Suppressor macrophage treated with lipopolysaccharide for 4 hours (primary cell): ENCODE data around the gene NFIA.

Experiments used
- DNase-seq: peaks from one replicate; pipeline ENCODE4 v3.0.0-alpha.2; 2020

The NFIA gene

DNA sequence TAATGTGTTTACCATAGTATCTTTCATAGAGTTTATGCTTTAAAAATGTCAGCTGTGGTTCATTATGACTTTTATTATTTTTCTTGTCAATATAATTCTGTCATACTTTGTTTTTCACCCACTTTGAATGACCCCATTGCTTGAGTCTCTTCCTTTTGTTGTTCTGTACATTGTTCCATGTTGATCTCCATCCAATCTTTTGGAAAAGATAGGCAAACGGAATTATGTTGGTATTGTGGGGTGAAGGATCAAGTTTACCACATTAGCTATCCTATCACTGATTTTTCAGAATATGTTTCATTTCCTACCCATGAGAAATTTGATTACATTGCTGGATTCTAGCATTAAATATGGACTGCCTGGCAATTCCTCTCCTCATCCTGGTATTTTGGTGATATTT lies 196.6 kb downstream of the NFIA start:
- no peak for DNase-seq

DNA sequence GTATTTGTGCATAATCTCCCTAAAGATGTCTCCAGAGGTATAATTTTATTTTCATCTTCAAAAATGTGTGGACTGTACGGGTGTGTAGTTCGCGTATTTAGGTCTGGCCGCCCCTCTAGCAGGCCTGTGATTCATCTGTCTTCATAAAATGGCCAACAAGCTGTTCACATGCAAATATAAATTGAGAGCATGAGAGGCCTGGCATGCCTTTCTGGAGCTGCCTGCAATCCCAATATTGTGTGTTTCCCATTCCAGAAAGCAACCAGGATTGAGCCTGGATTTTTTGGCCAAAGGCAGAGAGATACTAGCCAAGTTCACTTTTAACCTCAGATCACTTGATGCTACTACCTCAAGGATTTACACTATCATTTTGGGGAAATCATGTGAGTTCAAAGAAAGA lies 197.2 kb downstream of the NFIA start:
- no peak for DNase-seq

DNA sequence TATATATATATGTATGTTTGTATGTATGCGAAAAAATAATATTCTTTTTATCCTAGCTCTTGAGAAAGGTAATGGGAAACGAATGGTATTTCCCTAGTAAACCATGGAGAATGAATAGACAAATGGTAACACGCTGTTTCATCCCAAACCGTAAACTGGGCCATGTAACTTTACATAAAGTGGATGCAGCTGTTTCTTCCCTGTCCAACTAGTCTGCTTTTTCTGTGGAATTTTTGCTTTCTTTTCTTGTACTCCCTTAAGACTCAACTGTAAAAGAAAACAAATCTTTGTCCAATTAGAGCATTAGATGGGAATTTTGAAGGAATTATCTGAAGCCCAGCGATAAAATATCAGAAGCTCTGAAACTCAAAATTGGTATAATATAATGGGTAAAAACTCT lies 198.1 kb downstream of the NFIA start:
- no peak for DNase-seq

- DNase-seq: no peak
Measured at GRCh38 chr1:61282387-61282786, 200.0 kb downstream of the NFIA start.

DNA sequence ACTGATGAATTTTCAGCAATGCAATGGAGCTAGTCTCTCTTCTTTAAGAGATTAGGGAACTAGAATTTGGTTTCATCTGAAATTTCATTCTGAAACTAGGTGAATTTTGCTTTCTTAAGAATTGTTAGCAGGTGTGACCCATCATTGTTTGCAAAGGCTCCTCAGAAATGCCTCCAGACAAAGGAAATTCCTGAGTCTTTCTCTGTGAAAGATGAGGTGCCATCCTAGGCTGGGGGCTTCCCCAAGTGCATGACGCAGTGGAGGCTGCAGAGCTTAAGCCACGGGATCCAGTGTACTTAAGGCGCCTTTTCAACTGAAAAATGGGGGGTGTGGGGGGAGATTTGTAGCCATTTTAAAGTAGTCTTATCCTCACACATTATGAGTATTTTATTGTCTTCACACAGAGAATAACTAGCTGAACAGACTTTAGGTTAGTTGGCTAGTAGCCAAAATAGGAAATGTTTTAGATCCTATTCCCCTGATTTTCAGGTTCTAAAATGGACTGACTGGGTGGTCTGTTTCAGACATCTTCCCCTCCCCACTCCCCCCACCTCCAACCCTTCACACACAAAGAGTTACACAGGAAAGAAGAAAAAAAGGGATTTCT lies 202.0 kb downstream of the NFIA start:
- DNase-seq: no peak

DNA sequence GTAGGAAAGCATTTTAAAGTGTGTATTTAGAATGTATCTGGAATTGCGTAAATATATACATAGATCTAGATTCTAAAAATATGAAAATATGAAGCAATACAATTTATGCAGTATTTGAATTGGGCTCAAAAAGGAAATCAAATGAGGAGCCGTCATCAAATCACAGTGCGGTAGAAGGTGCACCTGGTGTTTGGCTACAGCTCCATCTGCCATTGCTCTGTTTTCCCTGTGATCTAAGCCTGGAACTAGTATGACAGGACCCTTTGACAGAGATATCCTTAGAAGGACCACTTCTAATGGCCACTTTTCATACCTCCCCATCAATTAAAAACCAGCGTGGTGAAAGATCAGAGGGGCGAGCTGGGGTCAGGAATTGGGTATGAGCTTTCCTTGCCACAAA lies 202.6 kb downstream of the NFIA start:
- no peak for DNase-seq

DNA sequence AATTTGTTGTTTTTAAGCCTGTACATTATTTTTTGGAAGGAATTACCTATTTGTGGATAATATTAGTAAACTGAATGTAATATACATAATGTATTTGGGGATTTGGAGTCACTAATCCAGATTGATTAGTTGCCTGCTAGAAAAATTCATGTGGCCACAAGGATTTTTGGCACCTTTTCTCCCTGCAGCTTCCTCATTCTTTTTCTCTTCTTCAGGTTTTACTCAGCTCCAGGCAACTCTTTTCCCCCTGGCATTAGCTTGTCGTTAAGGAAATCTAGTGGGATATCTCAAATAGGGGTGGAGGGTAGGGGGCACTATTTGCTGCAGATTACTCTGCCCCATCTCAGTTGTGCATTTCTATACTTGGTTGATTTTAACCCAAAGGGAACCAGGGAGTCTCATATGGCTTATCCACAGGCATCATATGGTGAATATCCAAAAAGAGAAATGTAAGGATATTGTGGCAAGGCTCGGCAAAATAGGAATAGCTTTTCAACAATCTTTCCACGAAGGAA lies 203.1 kb downstream of the NFIA start:
- DNase-seq: no peak

- no peak for DNase-seq
Measured at GRCh38 chr1:61287014-61287413, 204.7 kb downstream of the NFIA start.

GRCh38 chr1:61287734-61288133 lies 205.4 kb downstream of the NFIA start:
- no peak for DNase-seq

DNA sequence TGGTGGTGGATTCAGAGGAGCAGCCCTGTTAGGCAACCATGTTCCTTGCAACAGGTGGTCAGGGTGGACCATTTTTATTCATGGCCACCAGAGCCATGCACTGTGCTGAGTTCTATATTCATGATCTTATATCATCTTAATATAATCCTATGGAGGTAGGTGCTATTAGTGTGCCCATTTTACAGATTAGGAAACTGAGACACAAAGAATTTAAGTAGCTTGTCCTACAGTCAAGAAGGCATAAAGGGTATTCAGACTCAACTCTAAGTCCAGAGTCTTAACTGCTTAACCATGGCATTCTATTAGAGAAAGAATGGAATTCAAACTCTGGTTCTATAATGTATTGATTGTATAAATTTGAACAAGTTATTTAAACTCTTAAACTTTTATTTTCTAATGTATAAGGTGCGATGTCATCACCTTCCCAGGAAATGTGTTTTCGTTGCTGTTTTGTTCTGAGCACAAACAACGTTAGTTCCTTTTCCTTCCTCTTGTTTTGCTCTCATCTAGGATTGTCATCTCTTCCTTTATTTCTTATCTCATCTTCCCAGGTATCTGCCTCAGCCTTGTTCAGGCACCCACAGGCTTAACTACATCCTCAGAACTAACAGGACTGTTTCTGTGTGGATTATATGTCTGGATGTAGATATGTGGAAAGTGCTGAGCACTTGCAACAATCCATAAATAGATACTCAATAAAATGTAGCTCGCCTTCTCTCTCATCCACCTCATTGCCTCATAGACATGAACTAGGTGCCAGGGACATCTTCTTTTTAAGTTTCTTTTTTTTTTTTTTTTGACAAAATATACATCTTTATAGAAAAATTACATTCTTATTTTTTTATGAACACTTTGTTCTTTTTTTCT lies 207.1 kb downstream of the NFIA start:
- DNase-seq: no peak

DNA sequence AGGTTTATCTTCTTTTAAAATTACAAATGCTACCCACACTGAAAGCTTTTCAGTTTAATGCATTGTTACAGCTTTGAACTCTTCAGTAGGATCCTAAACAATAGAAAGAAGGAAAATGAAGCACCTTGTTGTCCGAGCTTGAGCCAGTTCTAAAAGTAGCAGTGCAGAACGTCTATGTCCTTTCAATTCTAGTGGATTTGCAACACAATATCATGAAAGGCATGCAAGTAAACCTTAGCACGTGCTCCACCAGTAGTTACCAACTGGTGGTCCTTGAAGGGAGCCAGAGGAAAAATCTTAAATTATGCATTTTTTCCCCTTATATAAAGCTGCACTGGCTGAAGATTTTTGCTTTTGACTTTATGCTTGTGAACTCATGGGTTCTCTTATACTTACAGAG lies 208.2 kb downstream of the NFIA start:
- no peak for DNase-seq

DNA sequence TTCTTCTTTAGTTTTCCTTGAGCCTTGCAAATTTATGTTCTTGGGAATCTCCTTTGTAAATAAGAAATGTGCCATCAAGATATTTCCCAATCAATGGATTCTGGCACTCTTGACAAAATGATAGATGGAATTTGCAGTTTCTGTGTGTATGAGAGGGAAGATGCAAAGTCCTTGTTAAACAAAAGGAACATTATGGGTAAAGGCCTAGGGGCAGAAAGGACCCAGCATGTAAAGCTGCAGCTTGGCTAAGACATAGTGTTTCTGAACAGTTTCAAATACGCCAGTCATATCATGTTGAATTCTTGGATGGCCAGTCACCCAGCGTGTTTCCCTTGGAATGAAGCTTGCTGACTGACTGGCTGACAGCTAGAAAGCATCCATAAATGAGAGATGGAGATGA lies 210.8 kb downstream of the NFIA start:
- DNase-seq: no peak

GRCh38 chr1:61293986-61294504 lies 211.7 kb downstream of the NFIA start:
- DNase-seq: no peak

DNA sequence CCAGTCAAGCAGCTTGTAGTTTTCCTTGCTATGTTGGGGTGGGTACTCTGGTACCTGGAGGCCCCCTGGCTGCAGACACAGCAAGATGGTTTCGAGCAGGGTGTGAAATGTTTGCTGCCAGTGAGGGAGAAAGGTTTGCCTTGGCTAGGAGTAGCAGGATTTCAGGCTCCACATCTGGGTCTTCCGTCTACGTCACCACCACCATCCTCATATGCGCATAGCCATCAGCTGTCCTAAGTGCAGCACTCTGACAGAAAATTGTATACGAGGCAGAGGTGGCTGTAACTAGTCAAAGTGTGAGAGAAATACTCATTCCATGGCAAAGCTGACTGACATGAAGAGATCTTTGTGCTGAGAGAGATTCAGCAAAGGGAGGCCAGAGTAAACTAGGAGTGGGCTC lies 212.6 kb downstream of the NFIA start:
- no peak for DNase-seq

DNA sequence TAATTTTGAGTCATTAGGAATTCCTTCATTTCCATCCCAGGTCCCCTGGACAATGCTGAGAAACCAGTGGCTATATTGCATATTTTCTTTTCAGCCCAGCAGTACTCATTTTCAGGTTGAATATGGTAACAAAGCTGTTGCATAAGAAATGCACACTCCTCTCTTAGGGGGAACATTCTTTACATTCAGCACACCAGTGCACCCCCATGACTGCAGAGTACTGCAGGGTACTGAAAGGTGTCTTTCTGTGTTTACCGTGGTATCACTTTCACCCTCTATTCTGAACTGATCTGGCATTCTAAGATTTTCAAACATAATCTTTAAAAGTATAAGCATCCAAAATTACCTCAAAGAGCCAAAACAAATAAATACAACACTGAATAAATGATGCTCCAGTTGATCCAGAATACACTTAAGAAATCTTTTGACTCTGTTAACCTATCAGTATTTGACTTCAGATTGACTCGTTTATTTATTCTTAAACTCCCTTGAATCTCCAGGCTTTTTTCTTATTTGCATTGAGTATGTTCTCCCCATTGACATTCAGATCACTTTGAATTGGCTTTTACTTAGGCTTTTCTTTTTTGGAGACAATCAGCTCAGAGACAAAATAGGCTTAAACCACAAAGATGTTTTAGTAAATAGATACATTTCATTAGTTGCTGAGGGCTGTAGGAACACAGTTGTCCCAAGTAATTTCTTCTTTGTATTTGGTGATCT lies 213.6 kb downstream of the NFIA start:
- DNase-seq: no peak

GRCh38 chr1:61297887-61298286 lies 215.5 kb downstream of the NFIA start:
- DNase-seq: no peak

DNA sequence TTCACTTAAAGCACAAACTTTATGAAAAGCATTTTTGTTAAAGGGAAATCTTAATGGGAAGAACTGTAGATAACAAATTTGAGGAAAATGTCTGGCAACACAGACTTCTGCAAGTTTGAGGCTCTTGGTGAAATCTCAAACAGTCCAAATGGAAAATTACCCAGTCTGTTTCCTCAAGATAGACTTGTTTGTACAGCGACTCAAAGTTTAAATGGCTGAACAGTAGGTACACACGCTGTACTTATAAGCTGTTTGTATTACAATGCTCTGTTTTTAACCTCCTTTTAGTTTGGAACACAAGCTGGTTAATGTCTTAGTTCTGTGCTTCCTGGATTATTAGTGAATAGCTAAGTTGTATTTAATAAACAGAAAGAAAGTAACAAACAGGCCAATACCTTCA lies 217.1 kb downstream of the NFIA start:
- no peak for DNase-seq

DNA sequence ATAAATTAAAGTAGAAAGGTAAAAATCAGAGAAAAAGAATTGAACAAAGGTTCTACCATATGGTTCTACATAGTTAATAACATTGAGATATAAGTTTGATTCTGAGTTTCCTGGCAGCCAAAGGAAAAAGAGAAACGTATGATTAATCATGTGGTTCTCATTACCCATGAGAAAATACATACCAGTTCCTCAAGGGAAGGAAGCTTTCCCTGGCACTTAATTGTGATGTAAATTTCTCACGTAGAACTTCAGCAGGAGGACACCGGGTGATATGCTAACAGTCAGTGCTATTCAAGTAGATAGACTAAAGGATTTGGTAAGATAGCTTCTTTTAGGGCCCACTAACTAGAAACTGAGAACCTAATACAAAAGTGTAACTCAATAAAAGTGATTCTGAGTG lies 218.5 kb downstream of the NFIA start:
- peak; percentile 11 for DNase-seq

DNA sequence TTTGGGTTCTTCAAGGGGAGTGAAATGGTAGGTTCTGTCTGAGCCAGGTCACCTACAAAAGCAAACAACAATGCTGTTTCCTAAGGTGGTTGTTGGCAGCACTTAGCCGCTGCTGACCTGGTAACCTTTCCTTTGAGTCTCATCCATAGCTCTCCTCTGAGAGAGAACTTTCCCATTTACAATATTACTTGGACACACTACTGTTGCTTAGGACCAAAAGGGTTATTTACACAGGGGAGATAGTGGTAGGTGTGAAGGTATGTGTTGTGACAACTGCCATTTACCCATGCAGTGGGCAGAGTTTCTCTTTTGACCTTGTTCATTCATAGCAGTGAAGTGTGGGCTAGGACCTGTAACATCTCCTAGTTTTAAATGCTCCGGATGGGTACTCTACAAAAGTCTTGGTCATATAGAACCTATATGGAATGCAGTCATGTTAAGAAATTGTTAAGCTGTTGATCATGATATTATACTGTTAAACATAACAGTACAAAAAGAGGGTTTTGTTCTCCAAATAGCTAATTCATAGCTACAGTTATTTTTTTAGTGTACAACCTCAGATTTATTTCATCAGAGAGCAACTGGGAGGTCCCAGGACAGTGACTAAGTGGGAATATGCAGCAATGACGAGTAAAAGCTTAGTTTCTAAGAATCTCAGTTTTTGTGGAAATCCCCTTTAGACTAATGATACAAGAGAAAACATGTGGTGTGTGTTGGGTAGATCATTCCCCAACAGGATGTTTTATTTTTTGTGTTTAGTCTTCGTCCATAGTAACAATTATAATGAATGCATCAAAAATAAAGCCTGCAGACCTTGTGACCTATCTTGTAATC lies 219.7 kb downstream of the NFIA start:
- DNase-seq: peak; percentile 76

- no peak for DNase-seq
Measured at GRCh38 chr1:61307422-61308142, 225.2 kb downstream of the NFIA start.

GRCh38 chr1:61310057-61310456 lies 227.7 kb downstream of the NFIA start:
- DNase-seq: no peak

GRCh38 chr1:61310538-61310937 lies 228.2 kb downstream of the NFIA start:
- no peak for DNase-seq
